HEK293 (cell line): Measurements from ENCODE around the gene DHRS7B.

Experiments
- ZEB2 ChIP-seq: fragments of 450-650 bp; formaldehyde crosslinking; IDR thresholded peaks from 2 replicates; pipeline ENCODE4 v1.5.1; 2016; ENCODE audit warnings: missing biosample characterization, missing genetic modification characterization
- TF ChIP-seq, protein P1 (sequence below): fragments of 450-650 bp; formaldehyde crosslinking; IDR thresholded peaks from 2 replicates; pipeline ENCODE4 v1.5.1; 2016; ENCODE audit warnings: missing biosample characterization, missing genetic modification characterization
- TF ChIP-seq, protein P2 (sequence below): fragments of 450-650 bp; formaldehyde crosslinking; IDR thresholded peaks from 2 replicates; pipeline ENCODE4 v1.5.1; 2016; ENCODE audit warnings: missing biosample characterization, missing genetic modification characterization
- TF ChIP-seq, protein P3 (sequence below): fragments of 450-650 bp; formaldehyde crosslinking; IDR thresholded peaks from 2 replicates; pipeline ENCODE4 v1.5.1; 2017; ENCODE audit warnings: missing biosample characterization, missing genetic modification characterization

DNA sequence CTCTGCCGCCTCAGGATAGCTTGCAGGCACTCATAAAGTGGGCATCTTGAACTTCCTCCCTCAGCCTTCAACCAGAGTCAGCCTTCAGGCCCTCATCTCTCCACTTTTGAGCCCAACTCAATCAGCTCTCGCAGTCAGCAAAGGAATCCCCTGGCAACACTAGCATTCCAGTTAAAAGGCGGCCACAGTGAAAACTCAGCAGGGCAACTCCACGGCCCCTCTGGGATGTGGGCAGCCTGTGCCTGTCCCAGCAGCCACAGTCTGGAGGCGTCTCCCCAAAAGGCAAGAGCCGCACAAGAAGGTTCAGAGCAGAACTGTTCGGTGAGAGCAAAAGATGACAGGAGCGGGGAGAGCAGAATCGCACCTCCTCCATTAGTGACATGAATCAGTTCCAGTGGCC lies 78.2 kb downstream of the DHRS7B start:
- TF ChIP-seq, protein P1, sequence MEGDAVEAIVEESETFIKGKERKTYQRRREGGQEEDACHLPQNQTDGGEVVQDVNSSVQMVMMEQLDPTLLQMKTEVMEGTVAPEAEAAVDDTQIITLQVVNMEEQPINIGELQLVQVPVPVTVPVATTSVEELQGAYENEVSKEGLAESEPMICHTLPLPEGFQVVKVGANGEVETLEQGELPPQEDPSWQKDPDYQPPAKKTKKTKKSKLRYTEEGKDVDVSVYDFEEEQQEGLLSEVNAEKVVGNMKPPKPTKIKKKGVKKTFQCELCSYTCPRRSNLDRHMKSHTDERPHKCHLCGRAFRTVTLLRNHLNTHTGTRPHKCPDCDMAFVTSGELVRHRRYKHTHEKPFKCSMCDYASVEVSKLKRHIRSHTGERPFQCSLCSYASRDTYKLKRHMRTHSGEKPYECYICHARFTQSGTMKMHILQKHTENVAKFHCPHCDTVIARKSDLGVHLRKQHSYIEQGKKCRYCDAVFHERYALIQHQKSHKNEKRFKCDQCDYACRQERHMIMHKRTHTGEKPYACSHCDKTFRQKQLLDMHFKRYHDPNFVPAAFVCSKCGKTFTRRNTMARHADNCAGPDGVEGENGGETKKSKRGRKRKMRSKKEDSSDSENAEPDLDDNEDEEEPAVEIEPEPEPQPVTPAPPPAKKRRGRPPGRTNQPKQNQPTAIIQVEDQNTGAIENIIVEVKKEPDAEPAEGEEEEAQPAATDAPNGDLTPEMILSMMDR (tag by site-specific recombination), result no peak
- no peak for TF ChIP-seq ZEB2
- TF ChIP-seq, protein P2, sequence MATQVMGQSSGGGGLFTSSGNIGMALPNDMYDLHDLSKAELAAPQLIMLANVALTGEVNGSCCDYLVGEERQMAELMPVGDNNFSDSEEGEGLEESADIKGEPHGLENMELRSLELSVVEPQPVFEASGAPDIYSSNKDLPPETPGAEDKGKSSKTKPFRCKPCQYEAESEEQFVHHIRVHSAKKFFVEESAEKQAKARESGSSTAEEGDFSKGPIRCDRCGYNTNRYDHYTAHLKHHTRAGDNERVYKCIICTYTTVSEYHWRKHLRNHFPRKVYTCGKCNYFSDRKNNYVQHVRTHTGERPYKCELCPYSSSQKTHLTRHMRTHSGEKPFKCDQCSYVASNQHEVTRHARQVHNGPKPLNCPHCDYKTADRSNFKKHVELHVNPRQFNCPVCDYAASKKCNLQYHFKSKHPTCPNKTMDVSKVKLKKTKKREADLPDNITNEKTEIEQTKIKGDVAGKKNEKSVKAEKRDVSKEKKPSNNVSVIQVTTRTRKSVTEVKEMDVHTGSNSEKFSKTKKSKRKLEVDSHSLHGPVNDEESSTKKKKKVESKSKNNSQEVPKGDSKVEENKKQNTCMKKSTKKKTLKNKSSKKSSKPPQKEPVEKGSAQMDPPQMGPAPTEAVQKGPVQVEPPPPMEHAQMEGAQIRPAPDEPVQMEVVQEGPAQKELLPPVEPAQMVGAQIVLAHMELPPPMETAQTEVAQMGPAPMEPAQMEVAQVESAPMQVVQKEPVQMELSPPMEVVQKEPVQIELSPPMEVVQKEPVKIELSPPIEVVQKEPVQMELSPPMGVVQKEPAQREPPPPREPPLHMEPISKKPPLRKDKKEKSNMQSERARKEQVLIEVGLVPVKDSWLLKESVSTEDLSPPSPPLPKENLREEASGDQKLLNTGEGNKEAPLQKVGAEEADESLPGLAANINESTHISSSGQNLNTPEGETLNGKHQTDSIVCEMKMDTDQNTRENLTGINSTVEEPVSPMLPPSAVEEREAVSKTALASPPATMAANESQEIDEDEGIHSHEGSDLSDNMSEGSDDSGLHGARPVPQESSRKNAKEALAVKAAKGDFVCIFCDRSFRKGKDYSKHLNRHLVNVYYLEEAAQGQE, result no peak
- TF ChIP-seq, protein P3, sequence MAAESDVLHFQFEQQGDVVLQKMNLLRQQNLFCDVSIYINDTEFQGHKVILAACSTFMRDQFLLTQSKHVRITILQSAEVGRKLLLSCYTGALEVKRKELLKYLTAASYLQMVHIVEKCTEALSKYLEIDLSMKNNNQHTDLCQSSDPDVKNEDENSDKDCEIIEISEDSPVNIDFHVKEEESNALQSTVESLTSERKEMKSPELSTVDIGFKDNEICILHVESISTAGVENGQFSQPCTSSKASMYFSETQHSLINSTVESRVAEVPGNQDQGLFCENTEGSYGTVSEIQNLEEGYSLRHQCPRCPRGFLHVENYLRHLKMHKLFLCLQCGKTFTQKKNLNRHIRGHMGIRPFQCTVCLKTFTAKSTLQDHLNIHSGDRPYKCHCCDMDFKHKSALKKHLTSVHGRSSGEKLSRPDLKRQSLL, result no peak
